ENCODE measurements around the gene CKMT1B.

DNA sequence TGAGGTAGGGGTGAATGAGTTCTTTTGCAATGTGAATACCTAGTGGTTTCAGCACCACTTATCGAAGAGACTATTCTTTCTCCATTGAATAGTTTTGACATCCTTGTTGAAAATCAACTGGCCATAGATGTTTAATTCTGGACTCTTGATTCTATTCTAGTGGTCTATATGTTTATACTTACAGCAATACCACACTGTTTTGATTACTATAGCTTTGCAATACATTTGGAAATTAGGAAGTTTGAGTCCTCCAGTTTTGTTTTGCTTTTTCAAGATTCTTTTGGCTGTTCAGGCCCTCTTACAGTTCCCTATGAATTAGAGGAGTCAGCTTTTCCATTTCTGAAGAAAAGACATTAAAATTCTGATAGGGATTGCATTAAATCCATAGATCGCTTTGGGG, 46.3 kb upstream of the CKMT1B start:
- no peak for TF ChIP-seq CTCF (IDR thresholded peaks at IDR 0.05)
- TF ChIP-seq POLR2A (IDR thresholded peaks at IDR 0.05), result no peak

Measured in right lobe of liver (tissue), 4 donors.